Measurements from ENCODE around the gene MSRB3. TPM values are rescaled to one million over a fixed set of nuclear protein-coding genes. Genes with fewer than 3 reads are reported as not detected.

The MSRB3 gene
- total RNA-seq, 1 donor from 2014 or later = 61.3 TPM

DNA sequence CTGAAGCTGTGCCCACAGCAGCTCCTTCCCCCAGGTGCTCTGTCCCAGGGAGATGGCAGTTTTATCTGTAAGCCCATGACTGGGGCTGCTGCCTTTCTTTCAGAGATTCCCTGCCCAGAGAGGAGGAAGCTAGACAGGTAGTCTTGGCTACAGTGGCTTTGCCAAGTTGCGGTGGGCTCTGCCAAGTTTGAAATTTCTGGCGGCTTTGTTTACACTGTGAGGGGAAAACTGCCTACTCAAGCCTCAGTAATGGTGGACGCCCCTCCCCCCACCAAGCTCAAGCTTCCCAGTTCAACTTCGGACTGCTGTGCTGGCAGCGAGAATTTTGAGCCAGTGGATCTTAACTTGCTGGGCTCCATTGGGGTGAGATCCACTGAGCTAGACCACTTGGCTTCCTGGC, 124.7 kb downstream of the MSRB3 start:
- Histone ChIP-seq H3K36me3 (no peaks in the 10 kb centered on the region), H3K4me3 (no peak overlapping the region), H3K27ac (no peak overlapping the region), H3K27me3 (no peaks in the 10 kb centered on the region), H3K4me1 (no peaks in the 10 kb centered on the region), H3K9me3 (no peaks in the 10 kb centered on the region)
- DNase-seq (no peak), ATAC-seq (no peak)
- intact Hi-C loops (cut with DNase I) = no loop called here
- TF ChIP-seq, protein P1, sequence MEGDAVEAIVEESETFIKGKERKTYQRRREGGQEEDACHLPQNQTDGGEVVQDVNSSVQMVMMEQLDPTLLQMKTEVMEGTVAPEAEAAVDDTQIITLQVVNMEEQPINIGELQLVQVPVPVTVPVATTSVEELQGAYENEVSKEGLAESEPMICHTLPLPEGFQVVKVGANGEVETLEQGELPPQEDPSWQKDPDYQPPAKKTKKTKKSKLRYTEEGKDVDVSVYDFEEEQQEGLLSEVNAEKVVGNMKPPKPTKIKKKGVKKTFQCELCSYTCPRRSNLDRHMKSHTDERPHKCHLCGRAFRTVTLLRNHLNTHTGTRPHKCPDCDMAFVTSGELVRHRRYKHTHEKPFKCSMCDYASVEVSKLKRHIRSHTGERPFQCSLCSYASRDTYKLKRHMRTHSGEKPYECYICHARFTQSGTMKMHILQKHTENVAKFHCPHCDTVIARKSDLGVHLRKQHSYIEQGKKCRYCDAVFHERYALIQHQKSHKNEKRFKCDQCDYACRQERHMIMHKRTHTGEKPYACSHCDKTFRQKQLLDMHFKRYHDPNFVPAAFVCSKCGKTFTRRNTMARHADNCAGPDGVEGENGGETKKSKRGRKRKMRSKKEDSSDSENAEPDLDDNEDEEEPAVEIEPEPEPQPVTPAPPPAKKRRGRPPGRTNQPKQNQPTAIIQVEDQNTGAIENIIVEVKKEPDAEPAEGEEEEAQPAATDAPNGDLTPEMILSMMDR (IDR thresholded peaks at IDR 0.05) = no peak

DNA sequence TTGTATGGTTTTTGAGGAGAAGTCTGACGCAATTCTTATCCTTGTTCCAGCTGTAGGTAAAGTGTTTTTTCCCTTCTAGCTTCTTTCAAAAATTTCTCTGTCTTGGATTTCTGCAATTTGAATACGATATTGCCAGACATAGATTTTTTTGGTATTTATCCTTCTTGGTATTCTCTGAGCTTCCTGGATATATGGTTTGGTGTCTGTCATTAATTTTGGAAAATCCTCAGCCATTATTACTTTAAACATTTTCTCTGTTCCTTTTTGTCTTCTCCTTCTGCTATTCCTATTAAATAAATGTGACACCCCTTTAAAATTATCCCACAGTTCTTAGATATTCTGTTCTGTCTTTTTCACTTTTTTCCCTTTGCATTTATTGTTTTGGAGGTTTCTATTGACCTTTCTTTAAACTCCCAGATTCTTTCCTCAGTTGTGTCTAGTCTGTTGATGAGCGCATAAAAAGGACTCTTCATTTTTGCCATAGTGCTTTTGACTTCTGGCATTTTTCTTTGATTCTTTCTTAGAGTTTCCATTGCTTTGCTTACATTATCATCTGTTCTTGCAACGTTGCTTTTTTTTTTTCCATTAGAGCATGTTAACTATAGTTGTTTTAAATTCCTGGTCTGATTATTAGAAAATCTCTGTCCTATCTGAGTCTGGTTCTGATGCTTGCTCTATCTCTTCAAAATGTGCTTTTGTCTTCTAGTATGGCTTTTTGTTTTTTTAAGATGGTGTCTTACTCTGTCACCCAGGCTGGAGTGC, 129.1 kb downstream of the MSRB3 start:
- DNase-seq (no peak), ATAC-seq (no peak)
- Histone ChIP-seq H3K27me3 (no peaks in the 10 kb centered on the region), H3K27ac (no peak overlapping the region), H3K4me1 (peaks cover 6% of the 10 kb centered on the region), H3K4me3 (no peak overlapping the region), H3K36me3 (no peaks in the 10 kb centered on the region), H3K9me3 (no peaks in the 10 kb centered on the region)
- intact Hi-C loops (cut with DNase I) = no loop called here
- TF ChIP-seq, protein P1 (IDR thresholded peaks at IDR 0.05) = no peak

GRCh38 chr12:65408441-65408840, 130.0 kb downstream of the MSRB3 start:
- Histone ChIP-seq H3K27me3 (no peaks in the 10 kb centered on the region), H3K9me3 (no peaks in the 10 kb centered on the region), H3K27ac (no peak overlapping the region), H3K4me3 (no peak overlapping the region), H3K4me1 (peaks cover 6% of the 10 kb centered on the region), H3K36me3 (no peaks in the 10 kb centered on the region)
- DNase-seq (no peak), ATAC-seq (no peak)
- TF ChIP-seq, protein P1 (IDR thresholded peaks at IDR 0.05) = no peak
- intact Hi-C loops (cut with DNase I) = no loop called here

DNA sequence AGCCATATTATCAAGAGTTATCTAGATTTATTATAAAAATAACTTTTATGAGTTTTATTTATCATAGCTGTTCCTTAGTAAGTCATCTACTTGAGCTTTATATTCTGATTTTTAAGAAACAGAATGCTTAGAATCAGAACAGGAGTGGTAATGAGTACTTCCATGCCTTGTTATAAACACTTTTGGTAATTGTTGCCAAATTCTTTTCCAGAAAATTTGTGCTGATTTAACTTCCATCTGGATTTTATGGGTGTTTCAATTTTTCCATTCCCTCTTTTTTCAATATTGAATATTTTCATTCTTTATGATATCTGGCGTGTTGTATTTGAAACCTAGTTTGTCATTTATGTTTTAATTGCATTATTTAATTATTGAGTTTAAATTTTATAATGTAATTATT, 131.2 kb downstream of the MSRB3 start:
- ATAC-seq (no peak), DNase-seq (no peak)
- Histone ChIP-seq H3K4me1 (peaks cover 6% of the 10 kb centered on the region), H3K4me3 (no peak overlapping the region), H3K27ac (no peak overlapping the region), H3K9me3 (no peaks in the 10 kb centered on the region), H3K36me3 (no peaks in the 10 kb centered on the region), H3K27me3 (no peaks in the 10 kb centered on the region)
- TF ChIP-seq, protein P1 (IDR thresholded peaks at IDR 0.05) = no peak
- intact Hi-C loops (cut with DNase I) = no loop called here

DNA sequence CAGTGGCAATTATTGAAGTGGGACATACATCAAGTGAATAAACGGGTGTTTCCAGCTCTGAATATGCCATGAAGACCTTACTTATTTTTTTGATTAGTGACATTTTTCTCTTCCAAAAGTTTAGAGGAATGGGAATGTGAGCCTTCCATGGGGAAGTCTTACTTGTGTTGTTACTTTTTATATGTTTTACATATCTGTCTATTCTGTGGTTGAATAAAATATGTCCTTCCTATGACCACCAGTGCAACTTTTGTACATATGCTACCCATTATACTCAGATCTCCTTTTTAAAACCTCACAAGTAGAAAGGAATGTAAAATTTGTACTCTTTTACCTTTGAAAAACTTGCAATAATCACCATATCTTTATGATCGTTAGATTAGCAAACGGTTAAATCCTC, 132.7 kb downstream of the MSRB3 start:
- DNase-seq = no peak
- Histone ChIP-seq H3K27me3 (no peaks in the 10 kb centered on the region), H3K9me3 (no peaks in the 10 kb centered on the region), H3K36me3 (no peaks in the 10 kb centered on the region), H3K27ac (no peak overlapping the region), H3K4me1 (peaks cover 6% of the 10 kb centered on the region), H3K4me3 (no peak overlapping the region)
- intact Hi-C loops (cut with DNase I) = no loop called here
- no peak for ATAC-seq
- TF ChIP-seq, protein P1 (IDR thresholded peaks at IDR 0.05) = no peak

All from upper lobe of right lung (tissue), 1 donor.